ENCODE data around the gene SATL1. TPM values are rescaled to one million over a fixed set of nuclear protein-coding genes. Genes with fewer than 3 reads are reported as not detected.
"Not testable (repeated sequence)": the region's sequence is repeated elsewhere in the genome, so short reads cannot be mapped to it uniquely, and the experiment has no call there.

SATL1 gene
- total RNA-seq, 4 donors from 2014 or later, result not detected

DNA sequence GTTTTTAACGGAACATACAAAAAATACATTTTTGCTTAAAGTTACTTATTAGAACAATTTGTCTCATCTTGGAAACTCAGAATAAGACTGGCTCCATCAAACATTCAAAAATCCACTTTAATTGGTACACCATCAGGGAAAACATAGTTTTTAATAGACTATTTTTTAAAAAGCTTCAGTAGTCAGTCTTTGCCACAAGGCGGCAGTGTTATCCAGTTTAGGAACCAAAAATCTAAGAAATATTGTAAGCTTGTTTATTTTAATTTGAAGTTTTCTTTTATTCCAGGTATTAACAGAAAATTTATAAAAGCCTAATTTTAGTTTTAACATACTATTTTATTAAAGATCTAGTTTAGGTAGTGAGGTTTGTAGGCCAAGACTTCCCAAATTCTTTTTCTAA, 132.2 kb downstream of the SATL1 start:
- TF ChIP-seq, protein P1, sequence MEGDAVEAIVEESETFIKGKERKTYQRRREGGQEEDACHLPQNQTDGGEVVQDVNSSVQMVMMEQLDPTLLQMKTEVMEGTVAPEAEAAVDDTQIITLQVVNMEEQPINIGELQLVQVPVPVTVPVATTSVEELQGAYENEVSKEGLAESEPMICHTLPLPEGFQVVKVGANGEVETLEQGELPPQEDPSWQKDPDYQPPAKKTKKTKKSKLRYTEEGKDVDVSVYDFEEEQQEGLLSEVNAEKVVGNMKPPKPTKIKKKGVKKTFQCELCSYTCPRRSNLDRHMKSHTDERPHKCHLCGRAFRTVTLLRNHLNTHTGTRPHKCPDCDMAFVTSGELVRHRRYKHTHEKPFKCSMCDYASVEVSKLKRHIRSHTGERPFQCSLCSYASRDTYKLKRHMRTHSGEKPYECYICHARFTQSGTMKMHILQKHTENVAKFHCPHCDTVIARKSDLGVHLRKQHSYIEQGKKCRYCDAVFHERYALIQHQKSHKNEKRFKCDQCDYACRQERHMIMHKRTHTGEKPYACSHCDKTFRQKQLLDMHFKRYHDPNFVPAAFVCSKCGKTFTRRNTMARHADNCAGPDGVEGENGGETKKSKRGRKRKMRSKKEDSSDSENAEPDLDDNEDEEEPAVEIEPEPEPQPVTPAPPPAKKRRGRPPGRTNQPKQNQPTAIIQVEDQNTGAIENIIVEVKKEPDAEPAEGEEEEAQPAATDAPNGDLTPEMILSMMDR (IDR thresholded peaks at IDR 0.05), result no peak
- no peak for DNase-seq (ENCODE audit: low spot score)
- ATAC-seq (ENCODE audit: low FRiP score), result no peak

DNA sequence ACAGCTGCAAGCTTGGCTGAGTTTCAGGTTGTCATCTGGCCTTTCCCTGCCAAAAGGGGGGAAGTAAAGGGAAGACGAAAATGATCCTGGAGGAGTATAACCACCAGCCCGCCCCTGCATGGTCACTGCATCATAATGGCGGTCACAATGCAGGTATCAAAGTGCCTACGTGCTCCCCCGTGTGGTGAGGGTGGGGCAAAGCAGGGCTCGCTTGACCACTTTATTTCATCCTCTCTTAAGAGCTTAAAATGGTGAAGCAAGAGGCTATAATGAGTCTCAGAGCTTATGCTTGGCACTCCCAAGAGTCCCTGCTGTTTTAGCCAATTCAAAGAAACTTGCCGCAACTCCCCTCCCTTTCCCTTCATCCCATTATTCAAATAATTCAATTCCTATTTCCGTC, 134.3 kb downstream of the SATL1 start:
- no peak for ATAC-seq (ENCODE audit: low FRiP score)
- no peak for DNase-seq (ENCODE audit: low spot score)
- TF ChIP-seq, protein P1 (IDR thresholded peaks at IDR 0.05), result no peak

DNA sequence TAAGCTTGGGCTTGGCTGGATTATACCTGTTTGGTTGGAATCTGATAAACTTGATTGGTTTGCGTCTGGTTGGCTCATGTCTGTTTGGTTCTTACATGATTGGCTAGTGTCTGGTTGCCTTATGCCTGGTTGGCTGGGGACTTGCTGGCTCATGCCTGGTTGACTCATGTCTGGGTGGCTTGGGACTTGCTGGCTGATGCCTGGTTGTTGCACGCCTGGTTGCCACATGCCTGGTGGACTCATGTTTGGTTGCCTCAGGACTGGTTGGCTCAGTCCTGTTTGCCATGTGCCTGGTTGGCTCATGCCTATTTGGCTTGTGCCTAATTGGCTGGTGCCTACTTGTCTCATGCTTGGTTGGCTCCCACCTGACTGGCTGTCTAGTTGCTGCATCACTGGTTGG, 135.4 kb downstream of the SATL1 start:
- DNase-seq (ENCODE audit: low spot score), result no peak
- TF ChIP-seq, protein P1 (IDR thresholded peaks at IDR 0.05), result no peak
- ATAC-seq (ENCODE audit: low FRiP score), result no peak

DNA sequence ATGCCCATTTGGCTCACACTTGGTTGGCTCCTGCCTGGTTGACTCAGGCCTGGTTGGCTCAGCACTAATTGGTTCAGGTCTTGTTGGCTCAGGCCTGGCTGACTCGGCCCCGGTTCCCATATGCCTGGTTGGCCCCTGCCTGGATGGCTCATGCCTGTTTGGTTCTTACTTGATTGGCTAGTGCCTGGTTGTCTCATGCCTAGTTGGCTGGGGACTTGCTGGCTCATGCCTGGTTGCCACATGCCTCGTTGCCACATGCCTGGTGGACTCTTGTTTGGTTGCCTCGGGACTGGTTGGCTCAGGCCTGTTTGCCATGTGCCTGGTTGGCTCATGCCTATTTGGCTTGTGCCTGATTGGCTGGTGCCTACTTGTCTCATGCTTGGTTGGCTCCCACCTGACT, 136.2 kb downstream of the SATL1 start:
- ATAC-seq (ENCODE audit: low FRiP score) (no peak), DNase-seq (ENCODE audit: low spot score) (no peak)
- TF ChIP-seq, protein P1 (IDR thresholded peaks at IDR 0.05), result no peak

DNA sequence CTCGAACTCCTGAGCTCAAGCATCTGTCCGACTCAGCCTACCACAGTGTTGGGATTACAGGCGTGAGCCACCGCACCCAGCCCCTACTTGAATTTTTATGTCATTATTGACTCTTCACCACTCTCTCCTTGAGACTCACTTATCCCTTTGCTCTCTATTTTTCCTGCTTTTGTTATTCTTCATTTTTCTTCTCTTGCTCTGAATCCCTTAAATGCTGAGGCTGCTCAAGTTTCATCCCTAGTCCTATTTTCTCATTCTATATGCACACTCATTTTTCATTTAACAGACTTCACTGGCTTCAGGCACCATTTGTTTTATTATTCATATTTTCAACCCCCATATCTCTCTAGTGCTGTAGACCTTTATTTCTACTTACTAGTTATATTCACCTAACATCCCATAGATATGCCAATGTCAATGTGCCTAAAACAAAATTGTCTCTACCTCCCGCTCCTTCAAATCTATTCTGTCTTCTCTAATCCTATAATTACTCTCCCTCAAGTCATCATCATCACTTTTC, 154.2 kb downstream of the SATL1 start:
- TF ChIP-seq, protein P1 (IDR thresholded peaks at IDR 0.05), result no peak
- DNase-seq (ENCODE audit: low spot score), result no peak
- ATAC-seq (ENCODE audit: low FRiP score), result no peak

DNA sequence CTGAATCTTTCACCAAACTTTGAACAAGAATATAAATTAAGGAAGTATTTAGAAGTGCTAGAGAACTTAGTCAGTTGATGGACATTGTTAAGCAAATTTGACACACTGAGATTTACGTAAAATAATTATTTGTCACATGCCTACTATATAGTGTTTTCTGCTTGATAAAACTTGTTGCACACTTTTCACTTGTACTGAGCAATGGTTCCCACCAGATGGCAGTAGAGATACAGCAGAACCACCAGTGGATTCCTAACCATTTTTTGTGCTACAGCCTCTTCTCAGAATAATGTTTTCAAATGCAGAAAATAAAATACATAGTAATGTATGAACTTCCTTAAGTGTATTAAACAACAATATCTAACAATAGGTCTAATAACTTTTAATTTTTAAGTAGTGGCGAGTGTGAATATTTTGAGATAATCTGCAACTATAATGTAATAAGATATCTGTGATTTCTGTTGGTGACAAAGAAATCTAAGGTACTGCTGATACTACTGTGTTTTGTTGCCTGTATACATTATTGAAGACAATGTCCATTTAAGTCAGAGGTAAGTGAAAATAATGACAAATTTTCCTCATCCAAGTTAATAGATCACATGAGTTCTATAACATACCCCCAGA, 158.7 kb downstream of the SATL1 start:
- ATAC-seq (ENCODE audit: low FRiP score), result no peak
- TF ChIP-seq, protein P1 (IDR thresholded peaks at IDR 0.05), result no peak
- DNase-seq (ENCODE audit: low spot score), result no peak

DNA sequence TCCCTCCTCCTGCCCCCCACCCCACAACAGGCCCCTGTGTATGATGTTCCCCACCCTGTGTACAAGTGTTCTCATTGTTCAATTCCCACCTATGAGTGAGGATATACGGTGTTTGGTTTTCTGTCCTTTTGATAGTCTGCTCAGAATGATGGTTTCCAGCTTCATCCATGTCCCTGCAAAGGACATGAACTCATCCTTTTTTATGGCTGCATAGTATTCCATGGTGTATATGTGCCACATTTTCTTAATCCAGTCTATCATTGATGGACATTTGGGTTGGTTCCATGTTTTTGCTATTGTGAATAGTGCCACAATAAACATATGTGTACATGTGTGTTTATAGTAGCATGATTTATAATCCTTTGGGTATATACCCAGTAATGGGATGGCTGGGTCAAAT, 166.3 kb downstream of the SATL1 start:
- ATAC-seq (ENCODE audit: low FRiP score); DNase-seq (ENCODE audit: low spot score): not testable (repeated sequence)
